ENCODE data around the gene MEPE. TPM values are rescaled to one million over a fixed set of nuclear protein-coding genes. Genes with fewer than 3 reads are reported as not detected.

The MEPE gene
- total RNA-seq, 1 experiment from 2014 or later: not detected

- TF ChIP-seq PREB (CRISPR knock-in tag; IDR thresholded peaks at IDR 0.05; ENCODE audit: borderline replicate concordance) (no peak), TEAD4 (CRISPR knock-in tag; IDR thresholded peaks at IDR 0.05) (no peak)
These were observed 13.4 kb upstream of the MEPE start (continued) for GRCh38 chr4:87819281-87819919.

DNA sequence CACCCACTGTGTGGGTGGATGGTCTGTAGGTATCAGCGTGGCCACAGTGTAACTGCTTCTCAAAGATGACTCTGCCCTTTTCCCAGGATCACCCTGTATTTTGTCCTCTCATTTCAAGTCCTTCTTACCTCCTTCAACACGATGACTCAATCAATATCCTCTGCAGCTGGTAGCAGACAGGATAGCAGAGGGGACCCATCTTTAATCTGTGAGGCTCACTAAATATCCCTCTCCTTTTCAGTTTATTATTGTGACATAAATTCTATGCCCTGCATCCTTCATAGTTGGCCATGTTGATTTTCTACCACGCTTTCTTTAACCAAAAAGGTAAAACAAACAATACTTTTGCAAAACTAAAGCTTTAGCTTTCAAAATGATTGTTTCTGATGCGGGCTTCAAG lies 9.6 kb upstream of the MEPE start:
- no peak for DNase-seq (ENCODE audit: low spot score)
- peaks cover 8% of the 10 kb centered on the region for H3K36me3 Mint-ChIP-seq
- no peak overlapping the region for H3K4me3 Mint-ChIP-seq
- TF ChIP-seq PREB (CRISPR knock-in tag; IDR thresholded peaks at IDR 0.05; ENCODE audit: borderline replicate concordance) (no peak), ETV6 (CRISPR knock-in tag; IDR thresholded peaks at IDR 0.05) (no peak), SOX15 (CRISPR knock-in tag; IDR thresholded peaks at IDR 0.05) (no peak), CTCF (IDR thresholded peaks at IDR 0.05) (no peak), GABPB1 (CRISPR knock-in tag; IDR thresholded peaks at IDR 0.05) (no peak), CREB1 (CRISPR knock-in tag; IDR thresholded peaks at IDR 0.05) (no peak), AFF4 (CRISPR knock-in tag; IDR thresholded peaks at IDR 0.05; ENCODE audit: borderline replicate concordance) (no peak), MXD4 (CRISPR knock-in tag; IDR thresholded peaks at IDR 0.05; ENCODE audit: borderline replicate concordance) (no peak), ZNF317 (CRISPR knock-in tag; IDR thresholded peaks at IDR 0.05; ENCODE audit: borderline replicate concordance, low read depth) (no peak), PRRX2 (CRISPR knock-in tag; IDR thresholded peaks at IDR 0.05) (no peak), ZNF138 (CRISPR knock-in tag; conservative IDR thresholded peaks at IDR 0.05) (no peak), ZNF121 (CRISPR knock-in tag; IDR thresholded peaks at IDR 0.05) (no peak), ZNF396 (CRISPR knock-in tag; IDR thresholded peaks at IDR 0.05; ENCODE audit: borderline replicate concordance) (no peak), CREM (CRISPR knock-in tag; IDR thresholded peaks at IDR 0.05) (no peak), EMX1 (CRISPR knock-in tag; IDR thresholded peaks at IDR 0.05) (no peak), TP53 (CRISPR knock-in tag; IDR thresholded peaks at IDR 0.05) (no peak), CBFB (CRISPR knock-in tag; IDR thresholded peaks at IDR 0.05; ENCODE audit: low read depth) (no peak), TCF7 (CRISPR knock-in tag; IDR thresholded peaks at IDR 0.05; ENCODE audit: low read depth) (no peak)
- TF ChIP-seq, protein P1, sequence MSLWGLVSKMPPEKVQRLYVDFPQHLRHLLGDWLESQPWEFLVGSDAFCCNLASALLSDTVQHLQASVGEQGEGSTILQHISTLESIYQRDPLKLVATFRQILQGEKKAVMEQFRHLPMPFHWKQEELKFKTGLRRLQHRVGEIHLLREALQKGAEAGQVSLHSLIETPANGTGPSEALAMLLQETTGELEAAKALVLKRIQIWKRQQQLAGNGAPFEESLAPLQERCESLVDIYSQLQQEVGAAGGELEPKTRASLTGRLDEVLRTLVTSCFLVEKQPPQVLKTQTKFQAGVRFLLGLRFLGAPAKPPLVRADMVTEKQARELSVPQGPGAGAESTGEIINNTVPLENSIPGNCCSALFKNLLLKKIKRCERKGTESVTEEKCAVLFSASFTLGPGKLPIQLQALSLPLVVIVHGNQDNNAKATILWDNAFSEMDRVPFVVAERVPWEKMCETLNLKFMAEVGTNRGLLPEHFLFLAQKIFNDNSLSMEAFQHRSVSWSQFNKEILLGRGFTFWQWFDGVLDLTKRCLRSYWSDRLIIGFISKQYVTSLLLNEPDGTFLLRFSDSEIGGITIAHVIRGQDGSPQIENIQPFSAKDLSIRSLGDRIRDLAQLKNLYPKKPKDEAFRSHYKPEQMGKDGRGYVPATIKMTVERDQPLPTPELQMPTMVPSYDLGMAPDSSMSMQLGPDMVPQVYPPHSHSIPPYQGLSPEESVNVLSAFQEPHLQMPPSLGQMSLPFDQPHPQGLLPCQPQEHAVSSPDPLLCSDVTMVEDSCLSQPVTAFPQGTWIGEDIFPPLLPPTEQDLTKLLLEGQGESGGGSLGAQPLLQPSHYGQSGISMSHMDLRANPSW (CRISPR knock-in tag; conservative IDR thresholded peaks at IDR 0.05; ENCODE audit: low read depth): no peak
- TF ChIP-seq, protein P2, sequence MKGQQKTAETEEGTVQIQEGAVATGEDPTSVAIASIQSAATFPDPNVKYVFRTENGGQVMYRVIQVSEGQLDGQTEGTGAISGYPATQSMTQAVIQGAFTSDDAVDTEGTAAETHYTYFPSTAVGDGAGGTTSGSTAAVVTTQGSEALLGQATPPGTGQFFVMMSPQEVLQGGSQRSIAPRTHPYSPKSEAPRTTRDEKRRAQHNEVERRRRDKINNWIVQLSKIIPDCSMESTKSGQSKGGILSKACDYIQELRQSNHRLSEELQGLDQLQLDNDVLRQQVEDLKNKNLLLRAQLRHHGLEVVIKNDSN (CRISPR knock-in tag; IDR thresholded peaks at IDR 0.05): no peak
- ATAC-seq: no peak
- peaks cover 20% of the 10 kb centered on the region for H3K4me1 Mint-ChIP-seq
- peaks cover 21% of the 10 kb centered on the region for H3K9me3 Mint-ChIP-seq
- H3K27ac Mint-ChIP-seq: no peak overlapping the region
- ChIA-PET CTCF (interaction anchor here (3.5 kb wide), 1 partner anchor 15 kb away, joined by 26 read pairs; no protein-coding TSS in a partner anchor), POLR2A (no interaction called here)
- no peaks in the 10 kb centered on the region; the same call in 1 of the 2 replicates for H3K27me3 Mint-ChIP-seq (ENCODE audit: low read depth)

Measured in WTC11 (cell line).